ENCODE data around the gene GDA. TPM values are rescaled to one million over a fixed set of nuclear protein-coding genes. Genes with fewer than 3 reads are reported as not detected.

The GDA gene
- total RNA-seq, 2 experiments from 2014 or later: not detected

- no peaks in the 10 kb centered on the region for H3K9me3 Mint-ChIP-seq
- no peaks in the 10 kb centered on the region for H3K36me3 Mint-ChIP-seq
- ATAC-seq (ENCODE audit: low read depth) (peak; percentile 61), DNase-seq (no peak)
- POLR2A ChIA-PET: no interaction called here
- peaks cover 8% of the 10 kb centered on the region for H3K27me3 Mint-ChIP-seq
- no peak overlapping the region for H3K4me3 Mint-ChIP-seq
- H3K4me1 Mint-ChIP-seq: no peaks in the 10 kb centered on the region
- no peak overlapping the region for H3K27ac Mint-ChIP-seq
These were observed 54.1 kb downstream of the GDA start for GRCh38 chr9:72203205-72203803.

DNA sequence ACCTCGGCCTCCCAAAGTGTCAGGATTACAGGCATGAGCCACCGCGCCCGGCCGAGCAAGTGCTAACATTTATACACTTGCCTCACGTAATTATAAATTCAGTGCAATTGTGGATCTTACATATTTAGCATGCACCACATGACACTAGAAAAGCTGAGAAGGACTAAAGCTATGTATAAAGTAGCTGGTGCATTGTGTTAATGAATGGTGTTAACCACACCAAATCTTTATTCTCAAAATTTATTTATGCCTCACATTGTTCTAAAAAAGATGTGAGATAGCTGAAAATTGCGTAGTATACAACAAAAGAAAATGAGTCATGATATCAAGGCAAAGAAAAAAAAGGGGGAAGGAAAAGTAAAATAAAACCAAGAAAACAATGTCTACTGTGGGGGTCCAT, 54.8 kb downstream of the GDA start:
- DNase-seq (no peak), ATAC-seq (ENCODE audit: low read depth) (no peak)
- POLR2A ChIA-PET: no interaction called here
- Mint-ChIP-seq H3K4me1 (no peaks in the 10 kb centered on the region), H3K9me3 (no peaks in the 10 kb centered on the region), H3K4me3 (no peak overlapping the region), H3K27me3 (peaks cover 10% of the 10 kb centered on the region), H3K27ac (no peak overlapping the region), H3K36me3 (no peaks in the 10 kb centered on the region)

- Mint-ChIP-seq H3K9me3 (no peaks in the 10 kb centered on the region), H3K27me3 (peaks cover 13% of the 10 kb centered on the region), H3K4me3 (no peak overlapping the region), H3K27ac (no peak overlapping the region), H3K36me3 (no peaks in the 10 kb centered on the region), H3K4me1 (no peaks in the 10 kb centered on the region)
- no peak for ATAC-seq (ENCODE audit: low read depth)
- no peak for DNase-seq
- POLR2A ChIA-PET: no interaction called here
These were observed 56.3 kb downstream of the GDA start for GRCh38 chr9:72205513-72205912.

- Mint-ChIP-seq H3K4me1 (no peaks in the 10 kb centered on the region), H3K4me3 (no peak overlapping the region), H3K27me3 (peaks cover 13% of the 10 kb centered on the region), H3K36me3 (no peaks in the 10 kb centered on the region), H3K9me3 (no peaks in the 10 kb centered on the region), H3K27ac (no peak overlapping the region)
- no peak for ATAC-seq (ENCODE audit: low read depth)
- POLR2A ChIA-PET: no interaction called here
- no peak for DNase-seq
These were observed 58.0 kb downstream of the GDA start for GRCh38 chr9:72207278-72207677.

- Mint-ChIP-seq H3K27me3 (peaks cover 13% of the 10 kb centered on the region), H3K4me1 (no peaks in the 10 kb centered on the region), H3K4me3 (no peak overlapping the region), H3K36me3 (no peaks in the 10 kb centered on the region), H3K27ac (no peak overlapping the region), H3K9me3 (no peaks in the 10 kb centered on the region)
- POLR2A ChIA-PET: no interaction called here
- DNase-seq (no peak), ATAC-seq (ENCODE audit: low read depth) (no peak)
These were observed 61.3 kb downstream of the GDA start for GRCh38 chr9:72210522-72210921.

DNA sequence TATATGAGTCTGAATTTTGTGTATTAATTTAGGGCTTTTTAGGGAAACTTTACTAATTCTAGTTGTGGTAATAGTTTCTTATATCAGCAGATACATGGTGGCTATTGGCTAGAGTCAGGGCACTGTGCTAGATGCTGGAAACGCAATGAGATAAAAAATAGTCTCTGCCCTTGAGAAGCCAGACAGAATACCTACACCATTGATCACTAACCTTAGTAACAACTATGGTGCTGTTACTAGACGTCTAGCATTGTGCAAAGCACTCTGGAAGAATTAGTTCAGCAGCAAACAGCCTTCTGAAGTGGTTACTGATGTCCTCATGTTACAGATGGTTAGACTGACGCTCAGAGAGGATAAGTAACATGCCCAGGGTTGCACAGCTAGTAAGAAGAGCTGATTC, 61.8 kb downstream of the GDA start:
- Mint-ChIP-seq H3K9me3 (no peaks in the 10 kb centered on the region), H3K27ac (no peak overlapping the region), H3K27me3 (peaks cover 13% of the 10 kb centered on the region), H3K36me3 (no peaks in the 10 kb centered on the region), H3K4me1 (no peaks in the 10 kb centered on the region), H3K4me3 (no peak overlapping the region)
- DNase-seq (no peak), ATAC-seq (ENCODE audit: low read depth) (no peak)
- POLR2A ChIA-PET: no interaction called here

DNA sequence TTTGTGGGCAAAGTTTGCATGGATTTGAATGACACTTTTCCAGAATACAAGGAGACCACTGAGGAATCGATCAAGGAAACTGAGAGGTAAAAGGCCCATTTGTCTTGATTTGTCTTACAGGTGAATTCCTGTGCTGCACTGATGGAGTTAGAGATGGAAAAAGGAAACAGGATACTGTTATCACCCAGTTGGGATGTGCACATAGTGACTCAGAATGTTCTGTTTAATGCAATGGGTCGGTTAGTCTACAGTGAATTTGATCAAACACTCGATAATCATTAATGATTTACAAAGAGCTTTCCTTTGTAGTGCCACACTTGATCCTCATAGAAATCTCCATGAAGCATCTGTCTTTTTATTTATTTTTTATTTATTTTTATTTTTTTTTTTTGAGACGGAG, 64.7 kb downstream of the GDA start:
- Mint-ChIP-seq H3K4me1 (no peaks in the 10 kb centered on the region), H3K27ac (no peak overlapping the region), H3K9me3 (no peaks in the 10 kb centered on the region), H3K36me3 (no peaks in the 10 kb centered on the region), H3K4me3 (no peak overlapping the region), H3K27me3 (peaks cover 10% of the 10 kb centered on the region)
- DNase-seq (no peak), ATAC-seq (ENCODE audit: low read depth) (no peak)
- POLR2A ChIA-PET: no interaction called here

DNA sequence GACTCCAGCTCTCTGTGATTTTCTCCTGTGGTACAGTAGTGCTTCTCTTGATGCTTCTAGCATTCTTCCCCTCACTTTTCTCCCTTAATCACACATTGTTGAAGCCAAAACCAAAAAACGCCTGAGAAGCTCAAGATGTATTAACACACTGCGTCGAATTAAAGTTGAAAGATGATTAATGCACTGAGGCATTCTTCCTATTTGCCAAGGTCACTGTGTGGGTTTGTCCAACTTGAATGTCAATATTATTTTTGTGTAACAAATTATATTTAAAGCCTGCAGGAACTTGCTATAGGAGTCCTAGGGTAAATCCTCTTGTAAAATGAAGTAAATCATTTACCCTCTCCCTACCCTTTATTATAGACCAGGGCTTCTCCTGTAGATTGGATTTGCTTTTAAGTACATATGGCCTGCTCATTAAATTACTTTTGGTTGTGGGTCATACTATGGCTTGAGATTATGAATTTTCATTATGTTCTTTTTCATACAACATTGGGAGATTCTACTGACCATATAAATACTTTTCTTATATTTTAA, 68.1 kb downstream of the GDA start:
- Mint-ChIP-seq H3K4me3 (no peak overlapping the region), H3K27ac (no peak overlapping the region), H3K9me3 (no peaks in the 10 kb centered on the region), H3K27me3 (no peaks in the 10 kb centered on the region), H3K4me1 (no peaks in the 10 kb centered on the region), H3K36me3 (no peaks in the 10 kb centered on the region)
- POLR2A ChIA-PET: no interaction called here
- ATAC-seq (ENCODE audit: low read depth) (no peak), DNase-seq (no peak)

DNA sequence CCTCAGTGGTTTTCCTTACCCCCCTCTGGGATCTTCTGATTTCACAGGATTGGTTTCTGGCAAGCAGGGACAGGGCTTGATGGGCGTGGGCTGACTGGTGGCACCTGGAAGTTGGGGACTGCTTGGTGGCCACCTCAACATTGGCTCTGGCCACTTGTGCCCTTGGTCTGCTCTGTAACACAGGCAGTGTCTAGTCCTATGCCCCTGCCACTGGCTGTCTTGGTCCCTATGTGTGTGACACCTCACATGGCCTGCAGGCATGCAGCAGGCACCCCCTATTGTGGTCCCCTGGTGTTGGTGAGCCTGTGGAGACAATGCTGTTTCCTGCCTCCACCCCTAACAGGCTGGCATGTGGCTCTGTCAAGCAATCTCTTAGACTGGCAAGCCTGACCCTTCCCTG, 71.3 kb downstream of the GDA start:
- no peaks in the 10 kb centered on the region for H3K9me3 Mint-ChIP-seq
- POLR2A ChIA-PET: no interaction called here
- peaks cover 4% of the 10 kb centered on the region for H3K27me3 Mint-ChIP-seq
- ATAC-seq (ENCODE audit: low read depth) (no peak), DNase-seq (no peak)
- H3K36me3 Mint-ChIP-seq: no peaks in the 10 kb centered on the region
- H3K4me3 Mint-ChIP-seq: no peak overlapping the region
- H3K27ac Mint-ChIP-seq: no peak overlapping the region
- no peaks in the 10 kb centered on the region for H3K4me1 Mint-ChIP-seq

- Mint-ChIP-seq H3K27ac (no peak overlapping the region), H3K4me1 (no peaks in the 10 kb centered on the region), H3K4me3 (no peak overlapping the region), H3K36me3 (no peaks in the 10 kb centered on the region), H3K9me3 (no peaks in the 10 kb centered on the region), H3K27me3 (peaks cover 4% of the 10 kb centered on the region)
- POLR2A ChIA-PET: no interaction called here
- DNase-seq (no peak), ATAC-seq (ENCODE audit: low read depth) (no peak)
These were observed 77.0 kb downstream of the GDA start for GRCh38 chr9:72226146-72226812.

DNA sequence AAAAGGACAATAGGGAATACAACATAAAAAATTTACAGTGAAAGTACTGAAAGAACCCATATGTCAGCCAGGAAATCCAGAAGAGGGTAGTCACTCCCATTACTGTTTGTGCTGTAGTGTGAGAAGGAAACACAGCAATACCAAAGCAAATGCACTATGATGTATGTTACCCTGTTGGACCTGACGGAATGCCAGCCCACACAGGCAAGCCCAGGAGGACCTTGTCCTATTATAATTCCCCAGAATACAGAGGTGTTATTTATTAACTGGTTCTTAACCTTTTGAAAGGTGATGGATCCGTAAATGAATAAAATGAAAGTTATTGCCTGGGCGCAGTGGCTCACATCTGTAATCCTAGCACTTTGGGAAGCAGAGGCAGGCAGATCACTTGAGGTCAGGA, 79.0 kb downstream of the GDA start:
- Mint-ChIP-seq H3K4me3 (no peak overlapping the region), H3K27me3 (peaks cover 4% of the 10 kb centered on the region), H3K4me1 (no peaks in the 10 kb centered on the region), H3K27ac (no peak overlapping the region), H3K9me3 (no peaks in the 10 kb centered on the region), H3K36me3 (no peaks in the 10 kb centered on the region)
- POLR2A ChIA-PET: no interaction called here
- ATAC-seq (ENCODE audit: low read depth) (no peak), DNase-seq (no peak)

DNA sequence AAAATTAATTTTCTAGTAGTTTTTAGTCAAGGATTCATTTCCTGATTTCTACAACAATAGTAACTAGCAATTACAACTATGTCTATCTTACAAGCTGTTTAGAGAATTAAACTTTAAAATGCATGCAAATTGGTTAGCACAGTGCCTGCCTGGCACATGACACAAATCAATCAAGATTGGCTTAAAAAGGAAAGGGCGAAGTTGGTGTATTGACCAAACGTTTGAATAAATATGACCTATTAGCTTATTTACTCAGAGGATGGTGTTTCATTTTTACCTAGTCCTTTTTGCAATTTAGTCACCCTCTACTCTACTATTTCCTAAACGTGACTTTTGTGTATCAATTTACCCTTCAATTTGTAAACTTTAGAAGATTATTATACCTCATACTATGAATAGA, 83.5 kb downstream of the GDA start:
- no peak overlapping the region for H3K27ac Mint-ChIP-seq
- H3K27me3 Mint-ChIP-seq: no peaks in the 10 kb centered on the region
- H3K4me1 Mint-ChIP-seq: peaks cover 2% of the 10 kb centered on the region
- ATAC-seq (ENCODE audit: low read depth) (no peak), DNase-seq (no peak)
- H3K4me3 Mint-ChIP-seq: no peak overlapping the region
- H3K9me3 Mint-ChIP-seq: no peaks in the 10 kb centered on the region
- POLR2A ChIA-PET: no interaction called here
- H3K36me3 Mint-ChIP-seq: no peaks in the 10 kb centered on the region

DNA sequence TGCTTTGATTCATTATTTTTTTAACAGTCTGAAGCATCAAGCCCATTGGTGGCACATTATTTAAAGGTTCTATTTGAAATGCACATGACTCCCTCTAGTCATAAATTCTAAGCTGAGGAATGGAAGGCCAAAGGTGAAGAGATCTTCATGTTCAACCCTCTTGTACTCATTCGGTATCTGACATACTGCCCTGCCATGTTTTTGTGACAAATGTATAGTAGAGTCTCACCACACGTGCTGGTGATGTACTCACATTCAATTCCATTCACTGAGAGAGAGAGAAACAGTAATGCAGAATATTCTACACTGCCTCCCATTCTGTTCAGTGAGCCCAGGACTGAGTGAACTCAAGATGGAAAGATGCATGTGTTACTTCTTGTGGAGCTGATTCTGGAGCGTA, 98.3 kb downstream of the GDA start:
- POLR2A ChIA-PET: no interaction called here
- H3K4me3 Mint-ChIP-seq: no peak overlapping the region
- no peak overlapping the region for H3K27ac Mint-ChIP-seq
- H3K27me3 Mint-ChIP-seq: peaks cover 20% of the 10 kb centered on the region
- no peaks in the 10 kb centered on the region for H3K36me3 Mint-ChIP-seq
- ATAC-seq (ENCODE audit: low read depth) (no peak), DNase-seq (no peak)
- no peaks in the 10 kb centered on the region for H3K9me3 Mint-ChIP-seq
- no peaks in the 10 kb centered on the region for H3K4me1 Mint-ChIP-seq

DNA sequence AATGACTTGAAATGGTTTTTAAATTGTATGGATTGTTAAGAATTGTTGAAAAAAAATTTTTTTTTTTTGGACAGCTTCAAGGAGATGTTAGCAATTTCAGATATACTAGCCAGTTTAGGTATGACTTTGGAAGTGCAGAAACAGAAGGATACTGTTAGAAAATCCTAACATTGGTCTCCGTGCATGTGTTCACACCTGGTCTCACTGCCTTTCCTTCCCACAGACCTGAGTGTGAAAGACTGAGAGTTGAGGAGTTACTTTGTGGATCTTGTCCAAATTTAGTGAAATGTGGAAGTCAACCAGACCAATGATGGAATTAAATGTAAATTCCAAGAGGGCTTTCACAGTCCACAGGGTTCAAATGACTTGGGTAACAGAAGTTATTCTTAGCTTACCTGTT, 102.3 kb downstream of the GDA start:
- peaks cover 31% of the 10 kb centered on the region for H3K27me3 Mint-ChIP-seq
- H3K36me3 Mint-ChIP-seq: no peaks in the 10 kb centered on the region
- no peak for ATAC-seq (ENCODE audit: low read depth)
- POLR2A ChIA-PET: no interaction called here
- DNase-seq: no peak
- no peaks in the 10 kb centered on the region for H3K4me1 Mint-ChIP-seq
- no peak overlapping the region for H3K27ac Mint-ChIP-seq
- no peak overlapping the region for H3K4me3 Mint-ChIP-seq
- no peaks in the 10 kb centered on the region for H3K9me3 Mint-ChIP-seq
